H9 (cell line): ENCODE measurements around the gene DHX38. TPM values are rescaled to one million over a fixed set of nuclear protein-coding genes. Genes with fewer than 3 reads are reported as not detected.

Source experiments
- DNase-seq: peaks from one replicate; pipeline ENCODE4 v3.0.0-alpha.2; 2017
- H2AFZ ChIP-seq: one replicate; pipeline ENCODE4 v1.6.1; 2013; ENCODE audit warnings: mild to moderate bottlenecking, low read length, control low read depth, moderate library complexity
- H2AK5ac ChIP-seq: 2 replicates; pipeline ENCODE4 v1.6.1; 2013; ENCODE audit warnings: low read length, control low read depth, mixed read lengths; ENCODE audit not compliant: insufficient read length
- H2BK120ac ChIP-seq: one replicate; pipeline ENCODE4 v1.6.1; 2013; ENCODE audit warnings: low read depth, mild to moderate bottlenecking, low read length, control low read depth, inconsistent platforms; ENCODE audit not compliant: poor library complexity, severe bottlenecking
- H2BK12ac ChIP-seq: 2 replicates; pipeline ENCODE4 v1.6.1; 2013; ENCODE audit warnings: low read length, control low read depth, mixed read lengths, low read depth; ENCODE audit not compliant: insufficient read length
- H2BK15ac ChIP-seq: 2 replicates; pipeline ENCODE4 v1.6.1; 2013; ENCODE audit warnings: low read depth, low read length, control low read depth
- H2BK20ac ChIP-seq: one replicate; pipeline ENCODE4 v1.6.1; 2013; ENCODE audit warnings: low read depth, mild to moderate bottlenecking, low read length, control low read depth, inconsistent platforms; ENCODE audit not compliant: poor library complexity, severe bottlenecking
- H2BK5ac ChIP-seq: 2 replicates; pipeline ENCODE4 v1.6.1; 2013; ENCODE audit warnings: low read length, control low read depth, mixed read lengths; ENCODE audit not compliant: insufficient read length
- H3K14ac ChIP-seq: 2 replicates; pipeline ENCODE4 v1.6.1; 2013; ENCODE audit warnings: low read length, control low read depth; ENCODE audit not compliant: insufficient read depth
- H3K18ac ChIP-seq: 2 replicates; pipeline ENCODE4 v1.6.1; 2013; ENCODE audit warnings: low read depth, mild to moderate bottlenecking, mixed read lengths, low read length, control low read depth; ENCODE audit not compliant: insufficient read length
- H3K23ac ChIP-seq: 2 replicates; pipeline ENCODE4 v1.6.1; 2013; ENCODE audit warnings: low read length, control low read depth, mixed read lengths, low read depth; ENCODE audit not compliant: insufficient read length
- H3K23me2 ChIP-seq: 2 replicates; pipeline ENCODE4 v1.6.1; 2013; ENCODE audit warnings: low read depth, mild to moderate bottlenecking, mixed read lengths, low read length, control low read depth; ENCODE audit not compliant: insufficient read length, poor library complexity, severe bottlenecking
- H3K27ac ChIP-seq: 2 replicates; pipeline ENCODE4 v1.5.1; 2013; ENCODE audit warnings: low read length, control low read depth, mixed read lengths, low read depth; ENCODE audit not compliant: insufficient read length
- H3K27me3 ChIP-seq: 2 replicates; pipeline ENCODE4 v1.6.1; 2013; ENCODE audit warnings: low read length, control low read depth, inconsistent platforms; ENCODE audit not compliant: insufficient read depth
- H3K4ac ChIP-seq: 2 replicates; pipeline ENCODE4 v1.6.1; 2013; ENCODE audit warnings: low read depth, mild to moderate bottlenecking, control low read depth, inconsistent platforms, low read length, moderate library complexity
- H3K4me1 ChIP-seq: 2 replicates; pipeline ENCODE4 v1.6.1; 2013; ENCODE audit warnings: low read length, control low read depth, inconsistent platforms; ENCODE audit not compliant: insufficient read depth
- H3K4me2 ChIP-seq: 2 replicates; pipeline ENCODE4 v1.6.1; 2013; ENCODE audit warnings: low read length, control low read depth, mixed read lengths; ENCODE audit not compliant: insufficient read length, insufficient read depth
- H3K56ac ChIP-seq: 2 replicates; pipeline ENCODE4 v1.6.1; 2013; ENCODE audit warnings: low read depth, mild to moderate bottlenecking, mixed read lengths, low read length, control low read depth; ENCODE audit not compliant: insufficient read length
- H3K79me1 ChIP-seq: 2 replicates; pipeline ENCODE4 v1.6.1; 2013; ENCODE audit warnings: low read depth, mild to moderate bottlenecking, moderate library complexity, low read length, control low read depth, inconsistent platforms; ENCODE audit not compliant: insufficient read depth, poor library complexity, severe bottlenecking
- H3K79me2 ChIP-seq: 2 replicates; pipeline ENCODE4 v1.6.1; 2013; ENCODE audit warnings: low read length, control low read depth, inconsistent platforms; ENCODE audit not compliant: insufficient read depth
- H3K9ac ChIP-seq: 2 replicates; pipeline ENCODE4 v1.6.1; 2013; ENCODE audit warnings: low read length, control low read depth, mixed read lengths; ENCODE audit not compliant: insufficient read length; ENCODE audit errors: extremely low read depth
- H3K9me3 ChIP-seq: one replicate; pipeline ENCODE4 v1.6.1; 2013; ENCODE audit warnings: low read depth, low read length, inconsistent platforms; ENCODE audit not compliant: control insufficient read depth
- H3T11ph ChIP-seq: one replicate; pipeline ENCODE4 v1.6.1; 2013; ENCODE audit warnings: mild to moderate bottlenecking, low read length, control low read depth, inconsistent platforms
- H4K20me1 ChIP-seq: one replicate; pipeline ENCODE4 v1.6.1; 2013; ENCODE audit not compliant: control insufficient read depth, insufficient read length, insufficient read depth
- H4K5ac ChIP-seq: 2 replicates; pipeline ENCODE4 v1.6.1; 2013; ENCODE audit warnings: low read depth, mild to moderate bottlenecking, mixed read lengths, low read length, control low read depth; ENCODE audit not compliant: insufficient read length
- H4K8ac ChIP-seq: replicated peaks from 2 replicates; pipeline ENCODE4 v1.6.1; 2013; ENCODE audit warnings: low read length, control low read depth, mixed read lengths, low read depth; ENCODE audit not compliant: insufficient read length
- H4K91ac ChIP-seq: 2 replicates; pipeline ENCODE4 v1.6.1; 2013; ENCODE audit warnings: low read depth, mild to moderate bottlenecking, moderate library complexity, mixed read lengths, low read length, control low read depth; ENCODE audit not compliant: insufficient read length
- H3K27ac Mint-ChIP-seq, 3 experiments: 2 replicates in 2 of 3; 3 replicates in 1 of 3; pipeline ENCODE4 v1.8.0; 2020 to 2021; ENCODE audit warnings: mixed read lengths in 3 of 3, mild to moderate bottlenecking in 1 of 3, moderate library complexity in 1 of 3
- H3K27me3 Mint-ChIP-seq: 2 replicates; pipeline ENCODE4 v1.8.0; 2021; ENCODE audit warnings: low read depth, mild to moderate bottlenecking, moderate library complexity, mixed read lengths
- H3K36me3 Mint-ChIP-seq, 3 experiments: 2 replicates in 2 of 3; 3 replicates in 1 of 3; pipeline ENCODE4 v1.8.0; 2020 to 2021; ENCODE audit warnings: low read depth in 3 of 3, mixed read lengths in 3 of 3; ENCODE audit not compliant: insufficient read depth in 1 of 3
- H3K4me1 Mint-ChIP-seq, 2 experiments: 2 replicates each; pipeline ENCODE4 v1.8.0; 2020; ENCODE audit warnings: mixed read lengths in 2 of 2
- H3K4me3 Mint-ChIP-seq, 2 experiments: 2 replicates in 1 of 2; 3 replicates in 1 of 2; pipeline ENCODE4 v1.8.0; 2020 to 2021; ENCODE audit warnings: mild to moderate bottlenecking in 2 of 2, mixed read lengths in 2 of 2, moderate library complexity in 1 of 2
- H3K9me3 Mint-ChIP-seq, 2 experiments: 2 replicates in 1 of 2; 3 replicates in 1 of 2; pipeline ENCODE4 v1.8.0; 2020; ENCODE audit warnings: mild to moderate bottlenecking in 2 of 2, mixed read lengths in 2 of 2, moderate library complexity in 1 of 2
- CTCF ChIP-seq: fragments of 200-600 bp; sonication (generic); conservative IDR thresholded peaks from 3 replicates; pipeline ENCODE4 v1.8.0; 2021; ENCODE audit warnings: antibody characterized with exemption, mild to moderate bottlenecking
- WGBS: extraction: QIAGEN DNeasy Blood & Tissue Kit; methylation state at CpG from one replicate; pipeline ENCODE4 v1.1.7; 2013; ENCODE audit warnings: missing lambda C conversion rate, low lambda C conversion rate, mixed read lengths; ENCODE audit not compliant: insufficient read length; ENCODE audit errors: extremely low coverage; 5-methylcytosine and 5-hydroxymethylcytosine counted together
- total RNA-seq: library from RNA; stranded (reverse); gene quantifications from 2 replicates; pipeline ENCODE4 v1.2.1, GENCODE V29; 2021

Gene DHX38
- total RNA-seq, 1 experiment from 2014 or later = 60.5 TPM

DNA sequence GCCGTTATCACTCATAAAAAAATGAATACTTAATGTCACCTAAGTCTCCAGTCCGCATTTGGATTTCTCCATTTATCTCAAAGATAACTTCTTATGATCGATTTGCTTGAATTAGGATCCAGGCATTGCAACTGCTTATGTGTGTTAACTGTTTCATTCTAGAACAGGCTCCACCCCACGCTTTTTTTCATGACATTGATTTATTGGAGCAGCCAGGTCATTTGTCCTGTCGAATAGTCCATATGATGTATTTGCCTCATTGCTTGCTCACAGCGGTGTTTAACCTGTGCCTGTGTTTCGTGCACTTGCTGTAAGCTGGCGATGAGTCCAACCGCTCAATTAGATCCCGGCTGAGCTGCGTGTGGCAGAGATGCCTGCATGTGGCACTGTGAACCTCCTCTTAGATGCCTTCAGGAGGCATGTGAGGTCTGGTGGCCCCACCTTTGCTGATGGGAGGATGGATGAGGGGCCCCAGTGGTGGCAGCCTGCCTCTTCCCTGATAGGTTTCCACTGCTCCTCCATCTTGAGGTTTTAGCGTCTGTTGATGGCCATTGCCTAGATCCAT lies 16.4 kb downstream of the DHX38 start:
- Histone ChIP-seq H3K79me1 (no peaks in the 10 kb centered on the region), H2BK15ac (no peak overlapping the region), H2BK20ac (no peak overlapping the region), H3K9ac (no peak overlapping the region), H4K5ac (no peak overlapping the region), H2BK12ac (no peak overlapping the region), H2BK120ac (no peak overlapping the region), H3K27ac (no peak overlapping the region), H3K23ac (no peak overlapping the region), H3K4me1 (no peaks in the 10 kb centered on the region), H4K20me1 (no peaks in the 10 kb centered on the region), H3T11ph (no peak overlapping the region), H3K9me3 (no peaks in the 10 kb centered on the region), H3K18ac (no peak overlapping the region), H4K8ac (no peak overlapping the region), H3K23me2 (no peaks in the 10 kb centered on the region), H3K27me3 (no peaks in the 10 kb centered on the region), H3K14ac (no peak overlapping the region), H3K79me2 (no peaks in the 10 kb centered on the region), H3K56ac (no peak overlapping the region), H2BK5ac (no peak overlapping the region), H3K4ac (no peak overlapping the region), H3K4me2 (no peak overlapping the region), H2AFZ (no peak overlapping the region), H4K91ac (no peak overlapping the region), H2AK5ac (no peak overlapping the region)
- Mint-ChIP-seq H3K36me3 (peaks cover 32 to 75% (median 74%) of the 10 kb centered on the region in 3 experiments), H3K4me3 (no peak overlapping the region), H3K27ac (no peak overlapping the region), H3K9me3 (no peaks in the 10 kb centered on the region), H3K27me3 (no peaks in the 10 kb centered on the region), H3K4me1 (no peaks in the 10 kb centered on the region)
- no peak for TF ChIP-seq CTCF
- DNase-seq = no peak
- no CpG with 5 or more reads among the region's 12 CpGs for WGBS
